Ovary (tissue), 9 donors: ENCODE data around the gene GAS6. TPM values are rescaled to one million over a fixed set of nuclear protein-coding genes. Genes with fewer than 3 reads are reported as not detected.

Source experiments
- DNase-seq, 5 donors: peaks; one replicate each; pipeline ENCODE4 v3.0.0-alpha.2; 2019 to 2020
- H3K27ac ChIP-seq, 2 donors: fragments of 200-600 bp; one replicate each; pipeline versions ENCODE4 v1.5.1 to v1.8.0; 2019 to 2022
- H3K27me3 ChIP-seq: fragments of 200-600 bp; one replicate; pipeline ENCODE4 v1.8.0; 2022
- H3K36me3 ChIP-seq: fragments of 200-600 bp; sonication (generic); one replicate; pipeline ENCODE4 v1.5.1; 2019
- H3K4me1 ChIP-seq: one replicate; pipeline ENCODE4 v1.8.1; 2013; ENCODE audit warnings: mild to moderate bottlenecking, moderate library complexity; ENCODE audit not compliant: insufficient read depth
- H3K4me3 ChIP-seq: fragments of 200-600 bp; sonication (generic); one replicate; pipeline ENCODE4 v1.5.1; 2017
- H3K9me3 ChIP-seq, 2 donors: fragments of 200-600 bp in 1 of 2; sonication (generic) in 1 of 2; one replicate each; pipeline versions ENCODE4 v1.5.1 to v1.8.1; 2013 to 2019; ENCODE audit warnings: mild to moderate bottlenecking in 1 of 2, moderate library complexity in 1 of 2
- CTCF ChIP-seq, 3 donors: fragments of 450-650 bp in 2 of 3; fragments of 200-600 bp in 1 of 3; IDR thresholded peaks; one replicate each; pipeline versions ENCODE4 v1.5.1 to v1.8.0; 2016 to 2022; ENCODE audit warnings: antibody characterized with exemption in 3 of 3, mild to moderate bottlenecking in 1 of 3
- EP300 ChIP-seq: sonication (generic); formaldehyde crosslinking; IDR thresholded peaks from one replicate; pipeline ENCODE4 v1.6.1; 2017; ENCODE audit warnings: antibody characterized with exemption
- POLR2A ChIP-seq: fragments of 450-650 bp; IDR thresholded peaks from one replicate; pipeline ENCODE4 v1.6.1; 2017; ENCODE audit warnings: antibody characterized with exemption, mild to moderate bottlenecking, moderate library complexity
- WGBS, 3 donors: extraction: QIAGEN DNeasy Blood & Tissue Kit in 1 of 3; methylation state at CpG; one replicate each; pipeline versions ENCODE4 v1.1.5 to v1.1.7; 2013 to 2017; 5-methylcytosine and 5-hydroxymethylcytosine counted together
- intact Hi-C, 4 donors: fragments of 100-400 bp; cut with DNase I; formaldehyde crosslinking; loops; one replicate each; pipeline versions ENCODE4 v1.11.0 to v1.15.1; 2022 to 2023
- polyA plus RNA-seq, 2 donors: library from polyadenylated mRNA; stranded (reverse); fragments of 200-250 nt in 1 of 2; fragments of 350-450 nt in 1 of 2; fragmentation: Illumina TruSeq in 1 of 2; extraction: RNeasy Lipid Tissue Mini Kit (QIAGEN cat#74804) in 1 of 2; gene quantifications; one replicate each; pipeline ENCODE4 v1.2.3, GENCODE V29; 2013 to 2014
- total RNA-seq, 7 donors: library from RNA; depleted of rRNA in 2 of 7; stranded (reverse); fragments of >200 nt in 2 of 7; fragmentation: NEBNext Ultra II Directional in 3 of 7; extraction: Animal tissue kit (Norgen Biotek cat#: 25700) in 3 of 7; gene quantifications; one replicate each; pipeline versions ENCODE4 v1.1.0 to v1.2.4, GENCODE V29; 2016 to 2023
- donor health status: DM: no; HTN: no; CAD: no; lungs with moderate emphysema.
- donor health status: DM: no; HTN: no; CAD: no.
- donor health status: Bipolar disorder and iron deficiency.
- donor health status: DM: yes; HTN: yes; CAD: no.
- donor health status: DM: no; HTN: no; CAD: no.
- donor health status: DM: yes; HTN: yes; CAD: no.

The GAS6 gene
- total and polyA plus RNA-seq, 9 donors = 44.9 to 336 (median 143) TPM

GRCh38 chr13:113809934-113810333 lies 53.9 kb downstream of the GAS6 start:
- no peaks in the 10 kb centered on the region for H3K27me3 ChIP-seq
- 46 to 62% (median 48%) methylated on average over 2 of the region's 2 CpGs for WGBS, 3 donors
- intact Hi-C loops = loop anchor here in 1 of 4 donors (5.0 kb wide), 1 partner anchor 417 kb away; no protein-coding TSS in a partner anchor
- no peak for DNase-seq
- no peak for TF ChIP-seq CTCF (IDR thresholded peaks at IDR 0.05)
- no peak for TF ChIP-seq POLR2A
- no peak for TF ChIP-seq EP300
- H3K4me3 ChIP-seq = no peak overlapping the region
- peaks cover 10% of the 10 kb centered on the region for H3K4me1 ChIP-seq
- no peaks in the 10 kb centered on the region for H3K9me3 ChIP-seq
- no peak overlapping the region for H3K27ac ChIP-seq
- no peaks in the 10 kb centered on the region for H3K36me3 ChIP-seq

GRCh38 chr13:113808058-113808834 lies 55.6 kb downstream of the GAS6 start:
- no peak overlapping the region for H3K27ac ChIP-seq
- no peaks in the 10 kb centered on the region for H3K9me3 ChIP-seq
- no peak overlapping the region for H3K4me3 ChIP-seq
- WGBS, 3 donors = 75 to 85% (median 81%) methylated on average over 12 of the region's 12 CpGs
- no peak for DNase-seq
- TF ChIP-seq EP300 (no peak), CTCF (IDR thresholded peaks at IDR 0.05) (no peak), POLR2A (no peak)
- H3K36me3 ChIP-seq = no peaks in the 10 kb centered on the region
- intact Hi-C loops = no loop called here
- peaks cover under 1% of the 10 kb centered on the region for H3K4me1 ChIP-seq
- H3K27me3 ChIP-seq = no peaks in the 10 kb centered on the region

- Histone ChIP-seq H3K4me3 (no peak overlapping the region), H3K27me3 (no peaks in the 10 kb centered on the region), H3K4me1 (peaks cover 2% of the 10 kb centered on the region), H3K9me3 (no peaks in the 10 kb centered on the region), H3K27ac (no peak overlapping the region), H3K36me3 (no peaks in the 10 kb centered on the region)
- intact Hi-C loops = no loop called here
- no peak for DNase-seq
- 91 to 92% (median 92%) methylated on average over 13 of the region's 13 CpGs for WGBS, 3 donors
- TF ChIP-seq CTCF (IDR thresholded peaks at IDR 0.05) (no peak), POLR2A (no peak), EP300 (no peak)
These were observed 57.4 kb downstream of the GAS6 start for GRCh38 chr13:113806526-113806925.

GRCh38 chr13:113806104-113806471 lies 57.8 kb downstream of the GAS6 start:
- TF ChIP-seq CTCF (IDR thresholded peaks at IDR 0.05) (no peak), POLR2A (no peak), EP300 (no peak)
- no peaks in the 10 kb centered on the region for H3K27me3 ChIP-seq
- intact Hi-C loops = no loop called here

More at GRCh38 chr13:113806104-113806471, 57.8 kb downstream of the GAS6 start:
- Histone ChIP-seq H3K4me3 (no peak overlapping the region), H3K27ac (no peak overlapping the region), H3K4me1 (peaks cover 2% of the 10 kb centered on the region), H3K36me3 (no peaks in the 10 kb centered on the region), H3K9me3 (no peaks in the 10 kb centered on the region)
- DNase-seq = no peak
- 92 to 94% (median 93%) methylated on average over 10 to 11 of the region's 11 CpGs for WGBS, 3 donors
